ENCODE results near the gene AOPEP.
"Not testable (repeated sequence)": the region's sequence is repeated elsewhere in the genome, so short reads cannot be mapped to it uniquely, and the experiment has no call there.

Gene AOPEP

DNA sequence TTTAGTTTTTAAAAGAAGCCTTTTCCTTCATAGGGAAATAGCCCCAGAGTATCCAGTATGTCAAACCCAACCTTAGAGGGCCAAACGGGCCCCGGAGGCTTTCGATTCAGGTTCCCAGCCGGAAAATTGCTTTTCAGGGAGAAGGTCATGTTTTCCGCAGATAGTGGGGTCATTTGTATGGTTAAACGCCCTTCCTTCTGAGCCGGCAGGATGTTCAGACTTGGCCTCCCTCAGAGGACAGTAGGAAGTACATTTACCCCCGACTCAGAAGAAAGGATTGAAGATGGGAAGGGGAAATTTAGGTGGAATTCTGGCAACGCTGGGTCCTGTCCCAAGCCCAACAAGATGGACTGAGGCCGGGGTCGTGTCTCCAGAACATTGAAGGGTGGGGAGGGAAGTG, 195.2 kb downstream of the AOPEP start:
- DNase-seq = no peak

DNA sequence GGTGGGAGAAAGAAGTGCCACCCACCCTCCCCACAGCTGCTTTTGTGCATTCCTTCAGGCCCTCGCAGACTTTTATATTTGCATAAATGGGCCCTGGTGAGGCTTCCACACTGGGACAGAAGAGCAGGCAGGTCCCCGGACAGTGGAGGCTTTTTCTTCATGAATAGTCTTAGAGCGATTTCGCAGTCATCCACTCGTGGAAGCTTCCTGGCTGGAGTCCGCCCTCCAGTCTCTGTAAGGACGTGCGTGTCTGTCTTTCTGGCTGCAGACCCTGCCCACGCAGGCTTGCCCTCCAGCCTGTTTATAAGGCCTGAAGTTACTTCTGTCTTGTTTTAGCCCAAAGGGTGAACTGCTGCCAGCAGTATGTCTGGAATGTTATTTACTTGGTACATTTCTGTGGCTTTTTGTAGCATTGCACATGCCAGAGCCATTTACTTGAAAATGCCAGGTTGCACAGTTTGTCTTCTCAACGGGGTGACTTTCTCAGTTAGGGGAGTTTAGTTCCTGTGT, 195.7 kb downstream of the AOPEP start:
- no peak for DNase-seq

DNA sequence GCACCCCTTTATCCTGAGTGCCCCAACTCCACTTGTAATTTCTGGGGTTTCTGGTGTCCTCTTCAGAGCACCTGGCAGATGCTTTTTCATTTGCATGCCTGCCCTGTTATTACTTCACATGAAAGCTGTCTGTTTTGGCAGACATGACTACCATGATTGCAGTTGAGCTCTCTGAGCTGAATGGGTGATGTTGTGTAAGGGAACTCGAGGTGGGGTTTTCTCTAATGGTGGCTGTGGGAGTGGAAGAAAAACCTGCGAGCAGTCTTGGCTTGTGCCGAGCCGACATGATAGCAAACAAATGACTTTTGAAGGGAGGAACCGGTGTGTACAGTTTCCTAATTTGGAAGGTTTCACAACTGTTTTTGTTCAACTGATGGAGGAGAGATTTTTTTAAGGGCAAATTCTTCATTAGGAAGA, 196.2 kb downstream of the AOPEP start:
- no peak for DNase-seq

DNA sequence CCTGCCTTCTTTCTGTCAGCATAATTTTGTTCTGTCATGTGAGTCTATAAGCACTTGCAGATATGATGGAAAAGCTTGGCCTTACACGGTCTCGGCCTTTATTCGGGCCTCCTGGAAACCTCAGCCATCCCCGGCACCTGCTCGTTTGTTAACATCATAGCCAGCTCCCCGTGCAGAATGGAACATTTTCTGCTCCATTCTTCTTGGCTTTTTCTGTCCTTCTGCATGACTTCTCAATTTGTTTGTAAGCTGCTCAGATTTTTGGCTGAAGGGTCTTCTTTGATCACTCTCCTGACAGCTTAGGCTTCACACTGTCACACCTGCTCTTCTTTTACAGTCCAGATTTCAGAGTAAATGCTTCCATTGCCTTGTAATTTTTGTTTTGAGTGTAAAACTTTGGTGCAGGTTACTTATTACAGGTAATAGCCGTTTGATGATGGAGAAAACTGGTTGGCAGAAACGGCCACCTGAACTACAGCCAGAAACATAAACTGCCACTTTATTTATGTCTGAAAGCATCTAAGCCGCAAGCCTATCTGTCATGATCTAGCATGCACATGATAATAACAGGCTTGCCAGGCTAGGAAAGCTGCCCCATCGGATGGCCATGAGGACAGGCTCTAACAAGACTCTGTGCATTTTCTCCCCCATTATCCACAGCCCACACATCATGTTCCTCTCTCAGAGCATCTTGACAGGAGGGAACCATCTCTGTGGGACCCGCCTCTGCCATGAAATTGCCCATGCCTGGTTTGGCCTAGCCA, 197.0 kb downstream of the AOPEP start:
- no peak for DNase-seq

DNA sequence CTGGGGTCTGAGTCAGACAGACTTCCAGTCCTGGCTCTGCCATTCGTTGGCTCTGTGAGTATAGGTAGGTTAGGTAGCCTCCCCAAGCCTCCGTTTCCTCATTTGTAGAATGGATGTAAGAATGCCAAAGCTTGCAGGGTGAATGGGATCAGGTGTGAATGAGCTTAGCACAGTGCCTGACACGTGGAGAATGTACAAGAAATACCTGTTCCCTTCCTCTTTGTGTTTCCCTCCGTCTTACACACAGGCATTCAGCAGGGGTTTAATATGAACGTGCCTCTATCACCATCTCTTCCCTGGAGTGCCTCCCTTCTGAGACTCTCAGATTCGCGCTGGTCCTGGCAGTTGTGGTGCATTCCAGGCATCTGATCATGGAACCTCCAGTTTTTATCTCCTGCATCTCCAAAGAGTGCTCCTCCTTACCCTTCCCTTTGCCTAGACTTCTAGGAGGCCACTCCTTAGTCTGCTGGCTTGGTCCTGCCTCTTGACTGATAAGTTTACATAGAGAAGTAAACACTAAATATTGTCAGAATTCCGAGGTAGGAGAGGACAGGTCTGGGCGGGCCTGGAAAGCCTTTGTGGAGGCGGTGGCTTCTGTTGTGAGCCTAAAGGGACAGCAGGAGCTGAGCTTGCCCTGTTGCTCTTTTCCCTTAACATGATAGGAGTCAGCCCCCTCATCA, 199.4 kb downstream of the AOPEP start:
- no peak for DNase-seq

DNA sequence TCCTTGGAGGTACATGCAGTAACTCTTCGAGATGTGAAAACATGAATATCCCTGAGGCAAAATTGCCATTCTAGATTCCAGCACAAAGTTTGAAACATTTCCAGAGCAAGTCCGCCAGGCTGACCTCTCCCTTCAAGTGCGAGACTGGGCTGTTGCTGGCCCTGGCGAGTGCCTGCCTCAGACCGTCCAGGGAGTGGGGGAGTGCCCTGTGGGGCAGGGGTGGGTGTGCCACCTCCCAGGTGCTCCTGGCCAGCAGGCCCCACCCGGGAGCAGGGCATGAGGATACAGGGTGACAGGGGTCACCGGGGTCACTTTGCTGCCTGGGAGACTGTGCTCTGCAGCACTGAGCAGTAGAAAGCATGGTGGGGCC, 199.9 kb downstream of the AOPEP start:
- no peak for DNase-seq

DNA sequence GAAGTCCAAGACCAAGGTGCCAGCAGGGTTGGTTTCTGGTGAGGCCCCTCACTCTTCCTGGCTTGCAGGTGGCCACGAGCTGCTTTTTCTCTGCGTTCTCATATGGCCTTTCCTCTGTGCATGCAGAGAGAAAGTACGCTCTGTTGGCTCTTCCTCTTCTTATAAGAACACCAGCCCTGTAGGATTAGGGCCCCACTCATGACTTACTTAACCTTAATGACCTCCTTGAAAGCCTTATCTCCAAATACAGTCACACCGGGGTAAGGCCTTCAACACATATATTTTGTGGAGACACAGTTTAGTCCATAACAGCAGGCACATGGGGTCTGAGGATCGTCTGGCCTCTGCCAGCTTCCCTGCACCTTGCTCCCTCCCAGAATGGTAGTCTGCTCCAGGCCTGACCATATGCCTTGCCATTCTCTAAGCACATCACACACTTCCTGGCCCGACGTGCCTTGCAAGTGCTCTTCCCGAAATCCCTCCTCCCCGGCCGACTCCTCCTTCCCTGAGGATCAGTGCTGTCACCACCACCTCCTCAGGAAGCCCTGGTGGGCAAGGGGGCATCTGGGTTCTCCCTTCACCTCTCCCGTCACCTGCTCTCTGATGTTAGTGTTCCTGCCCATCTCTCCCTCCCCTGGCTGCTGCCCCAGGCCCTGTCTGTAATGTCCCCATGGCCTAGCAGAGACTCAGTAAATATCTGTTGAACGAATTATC, 200.7 kb downstream of the AOPEP start:
- no peak for DNase-seq

DNA sequence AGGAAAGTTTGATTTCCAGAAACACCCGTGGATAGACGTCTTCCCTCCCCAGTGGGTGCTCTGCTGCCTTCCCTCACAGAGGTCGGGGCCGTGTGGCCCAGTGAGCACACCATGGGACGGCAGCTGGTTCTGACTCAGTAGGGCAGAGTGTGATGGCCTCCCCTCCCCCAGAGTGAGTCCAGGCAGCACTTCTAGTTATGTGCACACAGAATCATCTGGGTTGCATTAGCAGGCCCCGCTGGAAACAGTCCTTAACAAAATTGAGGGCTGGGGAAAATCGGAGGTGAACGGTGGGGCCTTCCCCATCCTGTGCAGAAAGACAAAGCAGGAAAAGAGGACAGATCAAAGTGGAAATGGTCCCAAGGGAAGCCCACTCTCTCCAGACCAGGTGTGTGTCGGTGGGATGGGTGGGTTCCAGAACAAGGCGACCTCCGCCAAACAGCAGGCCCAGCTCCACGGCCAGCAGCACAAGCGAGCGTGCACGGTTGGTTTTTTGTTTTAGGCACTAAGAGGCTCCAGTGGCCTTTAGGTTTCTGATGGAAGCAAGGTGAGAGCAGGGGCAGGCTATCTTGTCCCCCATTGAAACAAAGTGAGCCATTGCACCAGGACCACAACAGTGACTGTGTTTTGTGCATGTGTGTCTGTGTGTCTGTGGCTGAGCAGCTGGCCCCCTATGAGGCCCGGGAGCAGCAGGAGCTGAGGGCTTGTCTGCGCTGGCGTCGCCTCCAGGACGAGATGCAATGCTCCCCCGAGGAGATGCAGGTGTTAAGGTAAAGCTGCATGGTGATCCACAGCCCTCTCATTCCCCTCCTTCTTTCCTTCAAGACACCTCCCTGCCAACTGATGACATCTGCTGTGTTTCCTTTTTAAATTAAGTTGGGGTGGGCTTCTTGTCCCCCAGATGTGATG, 201.5 kb downstream of the AOPEP start:
- DNase-seq = no peak

DNA sequence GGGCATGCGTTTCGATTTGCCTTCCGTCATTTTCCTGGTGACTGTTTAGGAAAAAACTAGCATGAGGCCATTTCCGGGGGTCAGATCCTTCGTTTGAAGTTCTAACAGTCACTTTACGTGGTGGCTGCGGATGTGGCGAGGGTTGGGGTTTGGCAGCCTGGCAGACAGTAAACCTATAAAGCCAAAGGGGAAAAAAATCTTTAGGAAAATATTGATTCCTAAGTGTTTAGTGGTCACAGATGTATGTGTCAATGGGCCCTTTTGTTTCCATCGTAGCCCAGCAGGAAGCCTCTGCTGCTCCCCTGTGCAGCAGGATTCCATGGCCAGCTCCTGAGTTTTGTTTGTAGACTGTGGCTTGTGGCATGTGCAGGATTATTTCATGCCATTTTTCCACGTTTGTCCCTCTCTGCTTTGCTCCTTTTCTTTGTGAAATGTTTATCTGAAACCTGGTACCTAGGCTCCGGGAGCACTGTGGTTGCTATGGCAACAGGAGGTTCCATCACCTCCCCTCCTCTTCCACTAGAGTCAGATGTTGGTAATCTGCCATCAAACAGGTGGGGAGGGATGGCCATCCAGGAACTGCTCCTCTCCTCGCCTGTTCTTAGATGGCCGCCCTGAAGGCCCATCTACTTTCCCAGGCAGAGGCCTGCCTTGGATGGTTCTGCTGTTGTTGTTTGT, 202.3 kb downstream of the AOPEP start:
- no peak for DNase-seq

DNA sequence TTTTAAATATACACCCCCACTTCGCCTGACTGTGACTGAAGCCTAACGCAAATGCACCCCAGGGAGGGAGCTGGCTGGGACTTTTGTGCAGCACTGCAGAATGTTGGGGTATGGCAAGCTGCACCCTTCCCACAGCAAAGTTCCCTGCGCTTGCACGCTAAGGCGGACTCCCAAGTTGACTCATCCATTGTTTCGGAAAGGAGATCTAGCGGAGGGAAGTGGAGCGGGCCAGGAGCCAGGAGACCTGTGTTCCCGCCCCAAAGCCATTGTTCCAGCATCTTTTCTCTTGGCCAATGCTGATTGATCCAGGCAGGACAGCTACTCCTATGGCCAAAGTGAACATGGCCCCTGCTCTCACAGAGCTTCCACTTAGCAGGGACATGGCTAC, 202.9 kb downstream of the AOPEP start:
- DNase-seq = no peak

DNA sequence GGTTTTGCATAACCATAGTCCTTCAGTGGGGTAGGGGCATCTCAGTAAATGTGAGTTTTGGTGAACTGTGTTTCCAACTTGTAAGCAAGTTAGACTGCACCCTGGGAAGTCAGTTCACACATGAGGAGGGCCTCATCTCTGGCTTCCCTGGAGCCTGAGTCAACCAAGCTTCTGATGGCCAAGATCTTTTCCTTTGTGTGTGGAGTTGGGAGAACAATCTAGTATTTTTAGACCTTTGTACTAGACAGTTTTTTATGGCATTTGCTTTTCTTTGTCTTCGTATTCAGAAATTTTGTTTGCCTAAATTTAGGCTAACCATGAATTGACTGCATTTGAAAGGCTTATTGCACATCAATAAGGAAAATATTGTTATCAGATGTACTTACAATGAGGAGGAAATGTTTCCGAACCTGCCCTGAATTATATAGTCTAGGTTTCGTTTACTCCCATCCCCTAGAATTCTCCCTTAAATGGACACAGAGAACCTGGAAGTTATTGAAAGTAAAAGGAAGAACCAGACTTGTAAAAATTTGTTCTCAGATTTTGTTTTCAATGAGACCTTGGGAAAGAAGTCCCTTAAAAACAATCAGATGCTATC, 204.6 kb downstream of the AOPEP start:
- DNase-seq = no peak

DNA sequence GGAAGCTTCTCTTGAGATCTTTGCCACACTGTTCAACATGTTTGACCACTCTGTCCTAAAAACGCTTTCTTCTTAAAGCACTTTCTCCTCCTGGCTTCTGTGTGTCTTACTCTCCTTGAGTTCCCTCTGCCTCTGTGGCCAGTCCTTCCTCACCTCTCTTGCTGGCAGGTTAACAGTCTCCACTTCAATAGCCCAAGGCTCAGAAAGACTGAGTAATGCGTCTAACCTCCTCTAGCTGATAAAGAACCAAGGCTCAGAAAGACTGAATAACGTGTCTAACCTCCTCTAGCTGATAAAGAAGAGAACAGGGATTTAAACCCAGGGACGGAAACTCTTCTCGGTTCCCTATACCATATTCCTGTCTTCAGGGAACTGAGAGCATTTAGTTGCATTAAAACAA, 205.2 kb downstream of the AOPEP start:
- no peak for DNase-seq

DNA sequence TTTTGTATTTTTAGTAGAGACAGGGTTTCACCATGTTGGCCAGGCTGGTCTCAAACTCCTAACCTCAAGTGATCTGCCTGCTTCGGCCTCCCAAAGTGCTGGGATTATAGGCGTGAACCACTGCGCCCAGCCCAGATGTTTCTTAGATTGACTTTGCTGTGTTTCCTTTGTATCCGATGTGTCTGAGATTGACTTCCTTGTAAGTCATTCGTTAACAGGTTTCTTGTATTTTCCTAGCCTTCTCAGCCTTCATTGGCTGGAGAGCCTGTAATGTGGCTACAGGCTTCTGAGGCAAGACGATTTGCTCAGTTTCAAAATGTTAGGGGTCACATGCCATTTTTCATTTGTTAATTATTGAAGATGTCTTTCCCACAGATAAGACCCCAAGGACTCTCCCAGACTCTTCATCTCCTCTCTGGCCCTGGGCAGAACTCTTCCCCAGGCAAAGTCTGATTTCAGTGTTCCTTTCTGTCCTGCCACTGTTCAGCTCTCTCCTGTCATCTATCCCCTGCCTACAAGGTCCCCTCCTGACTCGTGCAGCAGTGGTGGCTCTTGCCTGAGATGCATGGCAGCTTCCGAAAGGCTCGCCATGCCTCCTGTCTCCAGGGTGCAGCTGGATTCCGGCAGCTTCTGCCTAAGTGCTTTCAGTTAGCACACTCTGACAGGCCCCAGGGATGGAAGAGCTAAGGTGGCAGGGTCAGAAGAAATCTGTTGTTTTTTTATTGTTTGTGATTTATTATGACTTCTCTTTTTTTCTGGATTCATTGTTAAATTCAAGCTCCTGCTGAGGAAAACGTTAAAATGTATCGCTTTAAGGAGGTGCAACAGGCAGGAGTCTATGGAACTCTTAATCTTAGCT, 206.4 kb downstream of the AOPEP start:
- no peak for DNase-seq

DNA sequence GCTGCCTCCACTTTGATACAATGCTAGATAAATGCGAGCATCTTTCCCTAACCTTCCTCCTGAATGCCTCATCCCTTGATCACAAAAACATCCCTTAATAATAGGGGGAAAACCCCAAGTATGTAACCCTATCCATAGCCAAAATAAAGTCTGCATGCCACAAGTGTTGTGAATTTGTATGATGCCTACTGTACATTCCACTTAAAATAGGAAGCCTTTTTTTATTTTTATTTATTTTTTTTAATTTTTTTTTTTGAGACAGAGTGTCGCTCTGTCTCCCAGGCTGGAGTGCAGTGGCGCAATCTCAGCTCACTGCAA, 207.0 kb downstream of the AOPEP start:
- DNase-seq = no peak

DNA sequence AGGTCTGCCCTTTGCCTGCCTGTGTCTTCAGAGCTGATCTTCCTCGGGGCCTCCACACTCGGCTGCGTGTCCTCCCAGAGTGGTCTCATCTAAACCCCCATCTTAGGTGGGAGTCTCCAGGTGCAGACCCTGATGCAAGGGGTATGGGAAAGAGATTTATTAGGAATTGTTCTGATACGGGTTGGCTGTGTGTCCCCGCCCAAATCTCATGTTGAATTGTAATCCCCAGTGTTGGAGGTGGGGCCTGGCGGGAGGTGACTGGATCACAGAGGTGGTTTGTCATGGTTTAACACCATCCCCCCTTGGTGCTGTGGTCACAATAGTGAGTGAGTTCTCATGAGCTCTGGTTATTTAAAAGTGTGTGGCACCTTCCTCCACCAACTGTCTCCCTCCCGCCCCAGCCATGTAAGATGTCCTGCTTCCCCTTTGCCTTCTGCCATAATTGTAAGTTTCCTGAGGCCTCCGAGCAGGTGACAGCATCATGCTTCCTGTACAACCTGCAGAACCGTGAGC, 208.4 kb downstream of the AOPEP start:
- no peak for DNase-seq

DNA sequence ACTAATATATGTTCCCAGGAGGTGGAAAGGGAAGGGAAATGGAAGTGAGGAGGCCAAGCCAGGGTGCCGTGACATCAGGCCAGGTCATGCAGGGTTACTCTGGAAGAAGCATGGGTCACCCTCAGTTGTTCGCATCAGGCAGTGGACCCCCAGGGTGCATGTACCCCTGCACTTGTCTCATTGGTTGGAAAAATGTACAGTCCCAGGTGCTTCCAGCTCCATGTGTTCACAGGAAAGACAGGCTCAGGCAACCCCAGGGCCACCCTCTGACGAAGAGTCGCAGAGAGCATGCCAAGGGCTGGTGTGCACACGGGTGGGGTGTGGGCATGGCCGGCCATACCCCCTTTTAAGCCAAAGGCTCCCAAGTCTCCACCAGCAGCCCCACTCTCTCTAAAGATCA, 208.9 kb downstream of the AOPEP start:
- DNase-seq = no peak

DNA sequence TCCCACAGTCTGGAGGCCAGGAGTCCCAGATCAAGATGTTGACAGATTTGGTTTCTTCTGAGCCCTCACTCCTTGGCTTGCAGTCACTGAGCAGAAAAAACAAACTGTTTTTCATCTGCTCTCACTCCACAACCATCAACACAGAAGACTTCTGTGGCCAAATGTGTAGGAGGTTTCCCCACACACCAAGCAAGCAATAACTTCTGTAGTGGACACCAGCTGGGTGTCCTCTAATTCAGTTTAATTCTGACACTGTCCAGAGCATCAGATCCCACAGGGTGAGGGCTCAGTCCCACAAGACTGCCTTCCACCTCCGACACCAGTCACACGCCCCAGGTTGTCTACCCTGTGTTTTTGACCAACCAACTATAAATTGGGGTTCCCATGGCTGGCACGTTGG, 209.9 kb downstream of the AOPEP start:
- no peak for DNase-seq

DNA sequence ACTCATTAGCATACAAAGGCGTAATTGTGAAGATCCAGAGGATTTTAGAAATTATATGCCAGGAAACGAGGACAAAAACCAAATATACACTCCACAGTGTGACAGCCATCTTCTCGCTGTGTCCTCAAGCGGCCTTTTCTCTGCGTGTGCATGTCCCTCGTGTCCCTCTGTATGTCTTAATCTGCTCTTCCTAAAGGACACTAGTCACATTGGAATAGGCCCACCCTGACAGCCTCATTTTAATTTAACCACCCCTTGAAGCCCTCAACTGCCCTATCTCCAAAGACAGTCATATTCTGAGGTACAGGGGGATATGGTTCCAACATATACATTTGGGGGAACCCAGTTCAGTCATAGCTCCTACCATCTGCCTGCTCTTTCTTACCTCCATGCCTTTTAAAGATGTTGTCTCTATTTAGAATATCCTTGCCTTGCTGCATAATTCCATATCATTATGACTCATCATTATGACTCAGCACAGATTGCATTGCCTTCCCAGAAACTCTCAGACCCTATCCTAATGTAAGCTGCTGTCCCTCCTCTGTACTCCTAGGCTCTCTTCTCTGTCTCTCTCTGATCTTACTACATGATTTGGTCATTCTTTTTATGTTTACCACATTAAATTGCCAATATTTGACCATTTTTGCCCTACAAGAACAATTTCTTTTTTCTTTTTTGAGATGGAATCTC, 210.9 kb downstream of the AOPEP start:
- no peak for DNase-seq

DNA sequence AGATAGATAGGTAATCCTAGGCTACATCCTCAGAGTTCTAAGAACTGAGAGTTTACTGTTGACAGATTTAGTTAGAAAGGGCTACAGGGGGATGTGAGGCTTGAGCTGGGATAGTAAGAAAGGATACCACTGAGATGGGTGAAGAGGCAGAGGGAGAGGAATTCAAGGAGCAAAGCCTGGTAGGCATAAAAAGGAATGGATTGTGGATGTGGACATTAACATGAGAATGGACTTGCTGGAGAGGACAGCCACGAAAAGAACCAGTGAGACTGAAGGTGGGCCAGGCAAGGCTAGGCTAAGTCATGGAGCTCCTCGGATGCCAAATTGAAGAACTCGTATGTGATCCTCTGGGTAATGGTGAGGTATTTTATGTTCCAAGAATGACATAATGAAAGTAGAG, 211.9 kb downstream of the AOPEP start:
- no peak for DNase-seq

DNA sequence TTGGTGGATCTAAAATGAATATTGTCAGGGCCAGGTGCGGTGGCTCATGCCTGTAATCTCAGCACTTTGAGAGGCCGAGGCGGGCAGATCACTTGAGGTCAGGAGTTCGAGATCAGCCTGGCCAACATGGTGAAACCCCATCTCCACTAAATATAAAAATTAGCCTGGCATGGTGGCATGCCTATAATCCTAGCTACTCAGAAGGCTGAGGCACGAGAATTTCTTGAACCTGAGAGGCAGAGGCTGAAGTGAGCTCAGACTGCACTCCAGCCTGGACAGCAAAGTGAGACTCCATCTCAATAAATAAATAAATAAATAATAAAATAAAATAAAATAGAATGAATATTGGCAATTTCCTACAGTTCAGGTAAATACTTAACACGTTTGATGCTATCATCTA, 213.8 kb downstream of the AOPEP start:
- DNase-seq = not testable (repeated sequence)

Measured in RPMI8226 (cell line).